MM.1S (cell line): ENCODE results near the gene TBC1D19.

Experiments used
- EZH2phosphoT487 ChIP-seq: fragments of 300-600 bp; sonication (generic); IDR thresholded peaks from 2 replicates; pipeline ENCODE4 v1.6.1; 2018; ENCODE audit warnings: antibody characterized with exemption, low read length
- TF ChIP-seq, protein P1 (sequence below): fragments of 300-600 bp; sonication (generic); IDR thresholded peaks from 2 replicates; pipeline ENCODE4 v1.5.1; 2016; ENCODE audit warnings: antibody characterized with exemption, low read length, mixed read lengths

DNA sequence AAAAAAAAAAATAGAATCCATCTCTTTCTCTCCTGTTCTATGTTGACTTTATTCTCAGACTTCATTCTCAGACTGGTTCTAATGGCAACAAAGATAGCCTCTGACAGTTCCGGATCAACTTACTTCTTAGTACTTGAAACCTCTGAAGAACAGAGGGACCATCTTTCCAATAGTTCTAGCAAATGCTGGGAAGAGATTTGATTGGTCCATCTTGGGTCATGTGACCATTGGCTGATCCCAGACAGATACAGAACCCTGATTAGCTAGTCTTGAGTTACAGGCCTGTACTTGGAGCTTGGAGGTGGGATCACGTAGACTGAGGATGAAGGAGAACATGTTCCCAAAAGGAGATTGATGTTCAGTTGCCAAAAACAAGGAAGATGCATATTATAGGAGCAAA lies 209.9 kb downstream of the TBC1D19 start:
- TF ChIP-seq, protein P1, sequence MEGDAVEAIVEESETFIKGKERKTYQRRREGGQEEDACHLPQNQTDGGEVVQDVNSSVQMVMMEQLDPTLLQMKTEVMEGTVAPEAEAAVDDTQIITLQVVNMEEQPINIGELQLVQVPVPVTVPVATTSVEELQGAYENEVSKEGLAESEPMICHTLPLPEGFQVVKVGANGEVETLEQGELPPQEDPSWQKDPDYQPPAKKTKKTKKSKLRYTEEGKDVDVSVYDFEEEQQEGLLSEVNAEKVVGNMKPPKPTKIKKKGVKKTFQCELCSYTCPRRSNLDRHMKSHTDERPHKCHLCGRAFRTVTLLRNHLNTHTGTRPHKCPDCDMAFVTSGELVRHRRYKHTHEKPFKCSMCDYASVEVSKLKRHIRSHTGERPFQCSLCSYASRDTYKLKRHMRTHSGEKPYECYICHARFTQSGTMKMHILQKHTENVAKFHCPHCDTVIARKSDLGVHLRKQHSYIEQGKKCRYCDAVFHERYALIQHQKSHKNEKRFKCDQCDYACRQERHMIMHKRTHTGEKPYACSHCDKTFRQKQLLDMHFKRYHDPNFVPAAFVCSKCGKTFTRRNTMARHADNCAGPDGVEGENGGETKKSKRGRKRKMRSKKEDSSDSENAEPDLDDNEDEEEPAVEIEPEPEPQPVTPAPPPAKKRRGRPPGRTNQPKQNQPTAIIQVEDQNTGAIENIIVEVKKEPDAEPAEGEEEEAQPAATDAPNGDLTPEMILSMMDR = no peak
- TF ChIP-seq EZH2phosphoT487 = no peak
